Naive thymus-derived CD8-positive, alpha-beta T cell (primary cell): ENCODE results near the gene METTL17. TPM values are rescaled to one million over a fixed set of nuclear protein-coding genes. Genes with fewer than 3 reads are reported as not detected.
"Not testable (repeated sequence)": the region's sequence is repeated elsewhere in the genome, so short reads cannot be mapped to it uniquely, and the experiment has no call there.

ENCODE experiments used
- ATAC-seq, 2 donors: fragments of 150-1000 bp; cut with Tn5 transposase in 1 of 2; sonication (Bioruptor Pico), chemical (Tn5 transposase) in 1 of 2; 1 replicate in 1 of 2; 2 replicates in 1 of 2; pipeline ENCODE4 v1.10.0; 2021; ENCODE audit warnings: mild to moderate bottlenecking in 2 of 2, moderate library complexity in 2 of 2
- POLR2A ChIA-PET: fragments of 350-600 bp; sonication (Branson Sonifier 250); formaldehyde crosslinking; loops from one replicate; lab custom pipeline; 2021; ENCODE audit warnings: antibody characterized with exemption; lab: Charles Lee
- DNase-seq, 10 donors: peaks; one replicate each; pipeline versions ENCODE4 v3.0.0 to v3.0.0-alpha.2; 2020 to 2022
- H3K27ac Mint-ChIP-seq, 10 donors: one replicate each; pipeline ENCODE4 v1.8.0; 2020 to 2022; ENCODE audit warnings: mild to moderate bottlenecking in 10 of 10, mixed read lengths in 10 of 10, moderate library complexity in 4 of 10, inconsistent platforms in 1 of 10
- H3K27me3 Mint-ChIP-seq, 5 donors: one replicate each; pipeline ENCODE4 v1.8.0; 2021 to 2022; ENCODE audit warnings: mixed read lengths in 5 of 5
- H3K36me3 Mint-ChIP-seq, 3 donors: one replicate each; pipeline ENCODE4 v1.8.0; 2020 to 2022; ENCODE audit warnings: mixed read lengths in 3 of 3, mild to moderate bottlenecking in 2 of 3, inconsistent platforms in 1 of 3
- H3K4me1 Mint-ChIP-seq, 4 donors: one replicate each; pipeline ENCODE4 v1.8.0; 2021 to 2022; ENCODE audit warnings: mixed read lengths in 4 of 4
- H3K4me3 Mint-ChIP-seq, 10 donors: one replicate each; pipeline ENCODE4 v1.8.0; 2020 to 2022; ENCODE audit warnings: mild to moderate bottlenecking in 10 of 10, mixed read lengths in 10 of 10, moderate library complexity in 6 of 10, inconsistent platforms in 1 of 10
- H3K9me3 Mint-ChIP-seq, 9 donors: one replicate each; pipeline ENCODE4 v1.8.0; 2020 to 2022; ENCODE audit warnings: mixed read lengths in 9 of 9, mild to moderate bottlenecking in 3 of 9, inconsistent platforms in 1 of 9, moderate library complexity in 1 of 9
- polyA plus RNA-seq, 3 donors: library from polyadenylated mRNA; unstranded; fragments of 300-500 nt; fragmentation: Illumina TruSeq; gene quantifications; one replicate each; pipeline ENCODE4 v1.2.3, GENCODE V29; 2021
- total RNA-seq, 8 experiments: library from RNA in 2 of 8; stranded (reverse) in 2 of 8; gene quantifications; one replicate each; pipeline ENCODE4 v1.2.3 and lab custom pipeline; 2021 to 2026

METTL17 gene
- total and polyA plus RNA-seq, 5 experiments from 2014 or later, result 29.8 to 127 (median 50.8) TPM

GRCh38 chr14:20998139-20998538 is 8.4 kb downstream of the METTL17 start:
- Mint-ChIP-seq H3K4me1 (peaks cover 10 to 30% (median 20%) of the 10 kb centered on the region in 4 donors), H3K36me3 (peaks cover 0 to 52% (median 16%) of the 10 kb centered on the region in 3 donors), H3K27me3 (no peaks in the 10 kb centered on the region), H3K9me3 (no peaks in the 10 kb centered on the region), H3K4me3 (peak overlapping the region in 1 of 10 donors; percentile 3), H3K27ac (peak overlapping the region in 6 of 10 donors; percentile 26 to 79 (median 40))
- POLR2A ChIA-PET, result no interaction called here
- ATAC-seq, result no peak
- DNase-seq, result no peak

GRCh38 chr14:20998674-20999366 is 9.0 kb downstream of the METTL17 start, which contains the start of gene SLC39A2:
SLC39A2 (plus strand) TSS chr14:20999293; CDS start chr14:20999447, 154 bp downstream.
- peaks cover 10 to 28% (median 19%) of the 10 kb centered on the region in 4 donors for H3K4me1 Mint-ChIP-seq
- no peaks in the 10 kb centered on the region for H3K27me3 Mint-ChIP-seq
- DNase-seq (no peak), ATAC-seq (no peak)
- H3K36me3 Mint-ChIP-seq, result peaks cover 0 to 45% (median 14%) of the 10 kb centered on the region in 3 donors
- H3K27ac Mint-ChIP-seq, result peak within 1 kb of the TSS in 6 of 10 donors; percentile 26 to 79 (median 49)
- POLR2A ChIA-PET, result interaction anchor here (0.7 kb wide), 1 partner anchor 73 kb away, joined by 4 read pairs; no protein-coding TSS in a partner anchor
- no peaks in the 10 kb centered on the region for H3K9me3 Mint-ChIP-seq
- peak within 1 kb of the TSS in 1 of 10 donors; percentile 3 for H3K4me3 Mint-ChIP-seq

GRCh38 chr14:20999591-20999990 is 9.8 kb downstream of the METTL17 start:
- Mint-ChIP-seq H3K4me1 (peaks cover 10 to 27% (median 19%) of the 10 kb centered on the region in 4 donors), H3K27ac (peak overlapping the region in 2 of 10 donors; percentile 26 to 49), H3K4me3 (no peak overlapping the region), H3K9me3 (no peaks in the 10 kb centered on the region), H3K27me3 (no peaks in the 10 kb centered on the region), H3K36me3 (peaks cover 0 to 37% (median 11%) of the 10 kb centered on the region in 3 donors)
- ATAC-seq (no peak), DNase-seq (no peak)
- POLR2A ChIA-PET, result no interaction called here

- POLR2A ChIA-PET, result no interaction called here
- Mint-ChIP-seq H3K27me3 (no peaks in the 10 kb centered on the region), H3K36me3 (peaks cover 0 to 21% (median 2%) of the 10 kb centered on the region in 3 donors), H3K27ac (no peak overlapping the region), H3K4me1 (peaks cover 6 to 21% (median 12%) of the 10 kb centered on the region in 4 donors), H3K9me3 (no peaks in the 10 kb centered on the region), H3K4me3 (no peak overlapping the region)
- DNase-seq, result no peak
- ATAC-seq, result no peak
Measured at GRCh38 chr14:21001218-21001617, 11.4 kb downstream of the METTL17 start.

- Mint-ChIP-seq H3K36me3 (no peaks in the 10 kb centered on the region), H3K27me3 (no peaks in the 10 kb centered on the region), H3K4me1 (peaks cover 0 to under 1% (median 0%) of the 10 kb centered on the region in 4 donors), H3K4me3 (no peak overlapping the region), H3K27ac (no peak overlapping the region), H3K9me3 (no peaks in the 10 kb centered on the region)
- POLR2A ChIA-PET, result no interaction called here
- DNase-seq (no peak), ATAC-seq (no peak)
Measured at GRCh38 chr14:21003788-21004346, 14.1 kb downstream of the METTL17 start.

- ATAC-seq, H3K4me1 Mint-ChIP-seq, DNase-seq, H3K9me3 Mint-ChIP-seq, H3K27ac Mint-ChIP-seq, H3K36me3 Mint-ChIP-seq, POLR2A ChIA-PET, H3K4me3 Mint-ChIP-seq: not testable (repeated sequence)
- peaks cover 11 to 29% (median 15%) of the 10 kb centered on the region in 5 donors for H3K27me3 Mint-ChIP-seq
Measured at GRCh38 chr14:21009721-21010120, 19.9 kb downstream of the METTL17 start.

GRCh38 chr14:21011136-21011535 is 21.4 kb downstream of the METTL17 start:
- H3K27ac Mint-ChIP-seq, result no peak overlapping the region
- no peaks in the 10 kb centered on the region for H3K36me3 Mint-ChIP-seq
- DNase-seq, result no peak
- no peak for ATAC-seq
- POLR2A ChIA-PET, result no interaction called here
- H3K4me3 Mint-ChIP-seq, result no peak overlapping the region
- H3K4me1 Mint-ChIP-seq, result peaks cover 0 to 2% (median under 1%) of the 10 kb centered on the region in 4 donors
- H3K9me3 Mint-ChIP-seq, result no peaks in the 10 kb centered on the region
- H3K27me3 Mint-ChIP-seq, result peaks cover 11 to 29% (median 15%) of the 10 kb centered on the region in 5 donors

- DNase-seq (peak; percentile 66 to 88 (median 78)), ATAC-seq (peak; percentile 83 to 95)
- Mint-ChIP-seq H3K4me3 (no peak overlapping the region), H3K4me1 (peaks cover 0 to 2% (median under 1%) of the 10 kb centered on the region in 4 donors), H3K36me3 (peaks cover 0 to 23% (median 6%) of the 10 kb centered on the region in 3 donors), H3K9me3 (no peaks in the 10 kb centered on the region), H3K27ac (no peak overlapping the region), H3K27me3 (peaks cover 11 to 29% (median 15%) of the 10 kb centered on the region in 5 donors)
- POLR2A ChIA-PET, result interaction anchor here (1.0 to 2.4 kb wide), 6 partner anchors 10 to 95 kb away, joined by 3 to 15 read pairs (median 10); partner anchors contain the start of gene NDRG2
Measured at GRCh38 chr14:21014761-21015190, 25.0 kb downstream of the METTL17 start.

- H3K9me3 Mint-ChIP-seq, result no peaks in the 10 kb centered on the region
- no peak overlapping the region for H3K27ac Mint-ChIP-seq
- no peak overlapping the region for H3K4me3 Mint-ChIP-seq
- no peak for ATAC-seq
- peaks cover 11 to 29% (median 15%) of the 10 kb centered on the region in 5 donors for H3K27me3 Mint-ChIP-seq
- peaks cover 0 to 28% (median 6%) of the 10 kb centered on the region in 3 donors for H3K36me3 Mint-ChIP-seq
- POLR2A ChIA-PET, result interaction anchor here (1.0 to 2.4 kb wide), 6 partner anchors 9 to 94 kb away, joined by 3 to 15 read pairs (median 10); partner anchors contain the start of gene NDRG2
- DNase-seq, result no peak
- H3K4me1 Mint-ChIP-seq, result peaks cover 0 to 2% (median under 1%) of the 10 kb centered on the region in 4 donors
Measured at GRCh38 chr14:21015312-21015711, 25.5 kb downstream of the METTL17 start.

GRCh38 chr14:21016413-21017190 is 26.8 kb downstream of the METTL17 start:
- no peak for DNase-seq
- Mint-ChIP-seq H3K9me3 (no peaks in the 10 kb centered on the region), H3K36me3 (peaks cover 0 to 41% (median 8%) of the 10 kb centered on the region in 3 donors), H3K4me1 (peaks cover 0 to 2% (median under 1%) of the 10 kb centered on the region in 4 donors), H3K27me3 (peaks cover 9 to 25% (median 12%) of the 10 kb centered on the region in 5 donors), H3K4me3 (no peak overlapping the region), H3K27ac (peak overlapping the region in 1 of 10 donors; percentile 22)
- POLR2A ChIA-PET, result interaction anchor here (0.8 to 1.4 kb wide), 2 partner anchors 27 to 88 kb away, joined by 3 to 4 read pairs; no protein-coding TSS in a partner anchor
- ATAC-seq, result no peak

- ATAC-seq, result no peak
- Mint-ChIP-seq H3K4me3 (no peak overlapping the region), H3K27me3 (peaks cover 2 to 14% (median 6%) of the 10 kb centered on the region in 5 donors), H3K36me3 (peaks cover 0 to 45% (median 8%) of the 10 kb centered on the region in 3 donors), H3K4me1 (peaks cover 7 to 10% (median 8%) of the 10 kb centered on the region in 4 donors), H3K27ac (peak overlapping the region in 1 of 10 donors; percentile 50), H3K9me3 (no peaks in the 10 kb centered on the region)
- POLR2A ChIA-PET, result interaction anchor here (0.8 to 1.4 kb wide), 2 partner anchors 26 to 87 kb away, joined by 3 to 4 read pairs; no protein-coding TSS in a partner anchor
- DNase-seq, result no peak
Measured at GRCh38 chr14:21017528-21018245, 27.9 kb downstream of the METTL17 start.
